Omental fat pad (tissue), 4 donors: ENCODE measurements around the gene CKAP2L. TPM values are rescaled to one million over a fixed set of nuclear protein-coding genes. Genes with fewer than 3 reads are reported as not detected.
"Not testable (repeated sequence)": the region's sequence is repeated elsewhere in the genome, so short reads cannot be mapped to it uniquely, and the experiment has no call there.

Source experiments
- ATAC-seq: fragments of 150-250 bp; one replicate; pipeline ENCODE4 v1.9.1; 2016; ENCODE audit warnings: mild to moderate bottlenecking, moderate library complexity; ENCODE audit not compliant: low FRiP score
- DNase-seq: peaks from one replicate; pipeline ENCODE4 v3.0.0-alpha.2; 2019; ENCODE audit warnings: low spot score
- CTCF ChIP-seq, 3 donors: fragments of 450-650 bp; IDR thresholded peaks; one replicate each; pipeline ENCODE4 v1.5.1; 2016 to 2017; ENCODE audit warnings: antibody characterized with exemption in 3 of 3, mild to moderate bottlenecking in 3 of 3, moderate library complexity in 2 of 3
- total RNA-seq, 4 donors: library from RNA; depleted of rRNA; stranded (reverse); fragments of >200 nt; gene quantifications; one replicate each; pipeline ENCODE4 v1.1.0, GENCODE V29; 2016

The CKAP2L gene
- total RNA-seq, 4 donors from 2014 or later: 0.13 to 3.8 (median 0.16) TPM; not detected in 1

- DNase-seq (no peak), ATAC-seq (no peak)
- no peak for TF ChIP-seq CTCF (IDR thresholded peaks at IDR 0.05)
Observed at GRCh38 chr2:112712903-112713584, 51.4 kb downstream of the CKAP2L start.

GRCh38 chr2:112712465-112712864 lies 51.9 kb downstream of the CKAP2L start:
- TF ChIP-seq CTCF (IDR thresholded peaks at IDR 0.05): no peak
- ATAC-seq (no peak), DNase-seq (no peak)

GRCh38 chr2:112710956-112711750 lies 53.3 kb downstream of the CKAP2L start:
- TF ChIP-seq CTCF (IDR thresholded peaks at IDR 0.05): no peak
- DNase-seq: no peak
- no peak for ATAC-seq

GRCh38 chr2:112709703-112710102 lies 54.7 kb downstream of the CKAP2L start:
- DNase-seq (no peak), ATAC-seq (no peak)
- no peak for TF ChIP-seq CTCF (IDR thresholded peaks at IDR 0.05)

- no peak for TF ChIP-seq CTCF (IDR thresholded peaks at IDR 0.05)
- DNase-seq (no peak), ATAC-seq (no peak)
Observed at GRCh38 chr2:112708968-112709367, 55.4 kb downstream of the CKAP2L start.

GRCh38 chr2:112706947-112707346 lies 57.5 kb downstream of the CKAP2L start:
- not testable (repeated sequence) for ATAC-seq, DNase-seq

- no peak for DNase-seq
- no peak for TF ChIP-seq CTCF (IDR thresholded peaks at IDR 0.05)
- ATAC-seq: no peak
Observed at GRCh38 chr2:112706170-112706664, 58.2 kb downstream of the CKAP2L start.
